GM23338 (cell line): Measurements from ENCODE around the gene HELZ. TPM values are rescaled to one million over a fixed set of nuclear protein-coding genes. Genes with fewer than 3 reads are reported as not detected.

Experiments
- ATAC-seq: fragments of 200-7000 bp; cut with Tn5 transposase; 3 replicates; pipeline ENCODE4 v1.9.1; 2020
- DNase-seq: peaks from one replicate; pipeline ENCODE4 v3.0.0-alpha.2; 2015; ENCODE audit warnings: low spot score
- H2AFZ ChIP-seq: fragments of 200-600 bp; sonication (generic); 2 replicates; pipeline ENCODE4 v1.8.0; 2016; ENCODE audit warnings: antibody characterized with exemption, mild to moderate bottlenecking, moderate library complexity
- H3F3A ChIP-seq: fragments of 200-600 bp; sonication (generic); replicated peaks from 2 replicates; pipeline ENCODE4 v1.8.0; 2017; ENCODE audit warnings: antibody characterized with exemption, mixed run types, low read depth
- H3K27ac ChIP-seq: fragments of 200-600 bp; sonication (generic); 2 replicates; pipeline ENCODE4 v1.6.1; 2016; ENCODE audit warnings: low read depth
- H3K27me3 ChIP-seq: fragments of 200-600 bp; sonication (generic); 2 replicates; pipeline ENCODE4 v1.8.0; 2016; ENCODE audit warnings: mild to moderate bottlenecking, mixed run types, moderate library complexity; ENCODE audit not compliant: insufficient read depth
- H3K36me3 ChIP-seq: fragments of 200-600 bp; sonication (generic); 2 replicates; pipeline ENCODE4 v1.8.0; 2016; ENCODE audit warnings: mild to moderate bottlenecking; ENCODE audit not compliant: insufficient read depth
- H3K4me1 ChIP-seq: fragments of 200-600 bp; sonication (generic); 2 replicates; pipeline ENCODE4 v1.8.0; 2016; ENCODE audit warnings: mild to moderate bottlenecking, moderate library complexity; ENCODE audit not compliant: insufficient read depth
- H3K4me2 ChIP-seq: fragments of 200-600 bp; sonication (generic); 2 replicates; pipeline ENCODE4 v1.7.1; 2017; ENCODE audit warnings: mixed run types
- H3K4me3 ChIP-seq: fragments of 200-600 bp; sonication (generic); 2 replicates; pipeline ENCODE4 v1.6.1; 2016; ENCODE audit warnings: mixed run types
- H3K79me2 ChIP-seq: fragments of 200-600 bp; sonication (generic); replicated peaks from 2 replicates; pipeline ENCODE4 v1.8.0; 2017; ENCODE audit warnings: mild to moderate bottlenecking; ENCODE audit not compliant: insufficient read depth
- H3K9me2 ChIP-seq: fragments of 200-600 bp; sonication (generic); 2 replicates; pipeline ENCODE4 v1.8.0; 2017; ENCODE audit not compliant: insufficient read depth
- H4K20me1 ChIP-seq: fragments of 200-600 bp; sonication (generic); replicated peaks from 2 replicates; pipeline ENCODE4 v1.8.0; 2017; ENCODE audit warnings: mild to moderate bottlenecking; ENCODE audit not compliant: insufficient read depth
- H3K27ac Mint-ChIP-seq: 2 replicates; pipeline ENCODE4 v1.8.0; 2020; ENCODE audit warnings: inconsistent platforms, mild to moderate bottlenecking, moderate library complexity, mixed read lengths
- H3K27me3 Mint-ChIP-seq: 3 replicates; pipeline ENCODE4 v1.8.0; 2022; ENCODE audit warnings: low read depth, mild to moderate bottlenecking, moderate library complexity, mixed read lengths, inconsistent platforms; ENCODE audit not compliant: insufficient read depth, poor library complexity
- H3K36me3 Mint-ChIP-seq: 3 replicates; pipeline ENCODE4 v1.8.0; 2021; ENCODE audit warnings: low read depth, mild to moderate bottlenecking, inconsistent platforms, moderate library complexity, mixed read lengths
- H3K4me1 Mint-ChIP-seq: 3 replicates; pipeline ENCODE4 v1.8.0; 2020; ENCODE audit warnings: mild to moderate bottlenecking, inconsistent platforms, mixed read lengths
- H3K4me3 Mint-ChIP-seq: 3 replicates; pipeline ENCODE4 v1.8.0; 2021; ENCODE audit warnings: moderate library complexity, mild to moderate bottlenecking, inconsistent platforms, mixed read lengths
- H3K9me3 Mint-ChIP-seq: 3 replicates; pipeline ENCODE4 v1.8.0; 2020; ENCODE audit warnings: moderate library complexity, mild to moderate bottlenecking, inconsistent platforms, mixed read lengths
- CREB1 ChIP-seq: fragments of 250-450 bp; sonication (Bioruptor Pico); IDR thresholded peaks from 2 replicates; pipeline ENCODE4 v1.5.0; 2020; ENCODE audit warnings: low read depth, mild to moderate bottlenecking, moderate library complexity
- CTCF ChIP-seq, 2 experiments: fragments of 200-600 bp in 1 of 2; sonication (generic) in 1 of 2; conservative IDR thresholded peaks; 2 replicates each; pipeline versions ENCODE4 v1.5.1 to v1.6.1; 2016 to 2017; ENCODE audit warnings: antibody characterized with exemption in 2 of 2, low read depth in 2 of 2, mild to moderate bottlenecking in 2 of 2, moderate library complexity in 1 of 2
- ETS1 ChIP-seq: IDR thresholded peaks from 2 replicates; pipeline ENCODE4 v1.6.1; 2016; ENCODE audit warnings: antibody characterized with exemption
- EZH2 ChIP-seq: fragments of 200-600 bp; sonication (generic); IDR thresholded peaks from one replicate; pipeline ENCODE4 v1.8.0; 2017; ENCODE audit warnings: antibody characterized with exemption, mild to moderate bottlenecking, low read depth; ENCODE audit not compliant: unreplicated experiment
- EZH2phosphoT487 ChIP-seq: fragments of 200-600 bp; sonication (generic); IDR thresholded peaks from one replicate; pipeline ENCODE4 v1.8.1; 2018; ENCODE audit warnings: antibody characterized with exemption; ENCODE audit not compliant: unreplicated experiment
- JUNB ChIP-seq: IDR thresholded peaks from one replicate; pipeline ENCODE4 v1.6.1; 2016; ENCODE audit warnings: antibody characterized with exemption; ENCODE audit not compliant: unreplicated experiment
- REST ChIP-seq: IDR thresholded peaks from one replicate; pipeline ENCODE4 v1.6.1; 2018; ENCODE audit warnings: antibody characterized with exemption; ENCODE audit not compliant: unreplicated experiment
- STAT1 ChIP-seq: IDR thresholded peaks from one replicate; pipeline ENCODE4 v1.6.1; 2016; ENCODE audit warnings: antibody characterized with exemption; ENCODE audit not compliant: unreplicated experiment
- ZNF114 ChIP-seq: fragments of 250-450 bp; sonication (Bioruptor Pico); IDR thresholded peaks from 2 replicates; pipeline ENCODE4 v1.5.0; 2020; ENCODE audit warnings: mild to moderate bottlenecking, moderate library complexity
- polyA plus RNA-seq: library from polyadenylated mRNA; unstranded; fragments of >200 nt; fragmentation: Nextera tagmentation; extraction: Ambion mirVana; gene quantifications from 2 replicates; pipeline ENCODE4 v1.2.1, GENCODE V29; 2016
- total RNA-seq: library from RNA; depleted of rRNA; stranded (reverse); fragments of >200 nt; shearing (Covaris generic); gene quantifications from 2 replicates; pipeline ENCODE4 v1.2.3, GENCODE V29; 2014
- TF ChIP-seq, protein P1 (sequence below): fragments of 250-450 bp; sonication (Bioruptor Pico); IDR thresholded peaks from 2 replicates; pipeline ENCODE4 v1.5.0; 2020; ENCODE audit warnings: mild to moderate bottlenecking, moderate library complexity

HELZ gene
- total and polyA plus RNA-seq, 2 experiments from 2014 or later = 38.9 to 62.0 TPM

- TF ChIP-seq ETS1 (no peak), CREB1 (CRISPR knock-in tag) (no peak), ZNF114 (no peak), REST (no peak), EZH2 (no peak), STAT1 (no peak), JUNB (no peak), EZH2phosphoT487 (no peak)
Observed at GRCh38 chr17:67063141-67063540, 181.9 kb downstream of the HELZ start (continued).

GRCh38 chr17:67059372-67059771 lies 185.6 kb downstream of the HELZ start:
- H3K36me3 Mint-ChIP-seq = no peaks in the 10 kb centered on the region
- H3K9me3 Mint-ChIP-seq = peaks cover 9% of the 10 kb centered on the region
- ATAC-seq (no peak), DNase-seq (no peak)
- Histone ChIP-seq H3K79me2 (no peaks in the 10 kb centered on the region), H4K20me1 (no peaks in the 10 kb centered on the region), H3F3A (no peaks in the 10 kb centered on the region), H3K9me2 (no peaks in the 10 kb centered on the region), H2AFZ (no peak overlapping the region), H3K4me1 (no peaks in the 10 kb centered on the region), H3K4me3 (no peak overlapping the region), H3K27ac (no peak overlapping the region), H3K27me3 (no peaks in the 10 kb centered on the region), H3K4me2 (no peak overlapping the region), H3K36me3 (no peaks in the 10 kb centered on the region)
- H3K27me3 Mint-ChIP-seq = peaks cover 2% of the 10 kb centered on the region
- no peaks in the 10 kb centered on the region for H3K4me1 Mint-ChIP-seq
- no peak overlapping the region for H3K4me3 Mint-ChIP-seq
- H3K27ac Mint-ChIP-seq = no peak overlapping the region
- TF ChIP-seq CTCF (conservative IDR thresholded peaks at IDR 0.05; ENCODE audit: low read depth in 2 of 2) (no peak), EZH2phosphoT487 (no peak), ETS1 (no peak), JUNB (no peak), ZNF114 (no peak), CREB1 (CRISPR knock-in tag) (no peak)
- TF ChIP-seq, protein P1, sequence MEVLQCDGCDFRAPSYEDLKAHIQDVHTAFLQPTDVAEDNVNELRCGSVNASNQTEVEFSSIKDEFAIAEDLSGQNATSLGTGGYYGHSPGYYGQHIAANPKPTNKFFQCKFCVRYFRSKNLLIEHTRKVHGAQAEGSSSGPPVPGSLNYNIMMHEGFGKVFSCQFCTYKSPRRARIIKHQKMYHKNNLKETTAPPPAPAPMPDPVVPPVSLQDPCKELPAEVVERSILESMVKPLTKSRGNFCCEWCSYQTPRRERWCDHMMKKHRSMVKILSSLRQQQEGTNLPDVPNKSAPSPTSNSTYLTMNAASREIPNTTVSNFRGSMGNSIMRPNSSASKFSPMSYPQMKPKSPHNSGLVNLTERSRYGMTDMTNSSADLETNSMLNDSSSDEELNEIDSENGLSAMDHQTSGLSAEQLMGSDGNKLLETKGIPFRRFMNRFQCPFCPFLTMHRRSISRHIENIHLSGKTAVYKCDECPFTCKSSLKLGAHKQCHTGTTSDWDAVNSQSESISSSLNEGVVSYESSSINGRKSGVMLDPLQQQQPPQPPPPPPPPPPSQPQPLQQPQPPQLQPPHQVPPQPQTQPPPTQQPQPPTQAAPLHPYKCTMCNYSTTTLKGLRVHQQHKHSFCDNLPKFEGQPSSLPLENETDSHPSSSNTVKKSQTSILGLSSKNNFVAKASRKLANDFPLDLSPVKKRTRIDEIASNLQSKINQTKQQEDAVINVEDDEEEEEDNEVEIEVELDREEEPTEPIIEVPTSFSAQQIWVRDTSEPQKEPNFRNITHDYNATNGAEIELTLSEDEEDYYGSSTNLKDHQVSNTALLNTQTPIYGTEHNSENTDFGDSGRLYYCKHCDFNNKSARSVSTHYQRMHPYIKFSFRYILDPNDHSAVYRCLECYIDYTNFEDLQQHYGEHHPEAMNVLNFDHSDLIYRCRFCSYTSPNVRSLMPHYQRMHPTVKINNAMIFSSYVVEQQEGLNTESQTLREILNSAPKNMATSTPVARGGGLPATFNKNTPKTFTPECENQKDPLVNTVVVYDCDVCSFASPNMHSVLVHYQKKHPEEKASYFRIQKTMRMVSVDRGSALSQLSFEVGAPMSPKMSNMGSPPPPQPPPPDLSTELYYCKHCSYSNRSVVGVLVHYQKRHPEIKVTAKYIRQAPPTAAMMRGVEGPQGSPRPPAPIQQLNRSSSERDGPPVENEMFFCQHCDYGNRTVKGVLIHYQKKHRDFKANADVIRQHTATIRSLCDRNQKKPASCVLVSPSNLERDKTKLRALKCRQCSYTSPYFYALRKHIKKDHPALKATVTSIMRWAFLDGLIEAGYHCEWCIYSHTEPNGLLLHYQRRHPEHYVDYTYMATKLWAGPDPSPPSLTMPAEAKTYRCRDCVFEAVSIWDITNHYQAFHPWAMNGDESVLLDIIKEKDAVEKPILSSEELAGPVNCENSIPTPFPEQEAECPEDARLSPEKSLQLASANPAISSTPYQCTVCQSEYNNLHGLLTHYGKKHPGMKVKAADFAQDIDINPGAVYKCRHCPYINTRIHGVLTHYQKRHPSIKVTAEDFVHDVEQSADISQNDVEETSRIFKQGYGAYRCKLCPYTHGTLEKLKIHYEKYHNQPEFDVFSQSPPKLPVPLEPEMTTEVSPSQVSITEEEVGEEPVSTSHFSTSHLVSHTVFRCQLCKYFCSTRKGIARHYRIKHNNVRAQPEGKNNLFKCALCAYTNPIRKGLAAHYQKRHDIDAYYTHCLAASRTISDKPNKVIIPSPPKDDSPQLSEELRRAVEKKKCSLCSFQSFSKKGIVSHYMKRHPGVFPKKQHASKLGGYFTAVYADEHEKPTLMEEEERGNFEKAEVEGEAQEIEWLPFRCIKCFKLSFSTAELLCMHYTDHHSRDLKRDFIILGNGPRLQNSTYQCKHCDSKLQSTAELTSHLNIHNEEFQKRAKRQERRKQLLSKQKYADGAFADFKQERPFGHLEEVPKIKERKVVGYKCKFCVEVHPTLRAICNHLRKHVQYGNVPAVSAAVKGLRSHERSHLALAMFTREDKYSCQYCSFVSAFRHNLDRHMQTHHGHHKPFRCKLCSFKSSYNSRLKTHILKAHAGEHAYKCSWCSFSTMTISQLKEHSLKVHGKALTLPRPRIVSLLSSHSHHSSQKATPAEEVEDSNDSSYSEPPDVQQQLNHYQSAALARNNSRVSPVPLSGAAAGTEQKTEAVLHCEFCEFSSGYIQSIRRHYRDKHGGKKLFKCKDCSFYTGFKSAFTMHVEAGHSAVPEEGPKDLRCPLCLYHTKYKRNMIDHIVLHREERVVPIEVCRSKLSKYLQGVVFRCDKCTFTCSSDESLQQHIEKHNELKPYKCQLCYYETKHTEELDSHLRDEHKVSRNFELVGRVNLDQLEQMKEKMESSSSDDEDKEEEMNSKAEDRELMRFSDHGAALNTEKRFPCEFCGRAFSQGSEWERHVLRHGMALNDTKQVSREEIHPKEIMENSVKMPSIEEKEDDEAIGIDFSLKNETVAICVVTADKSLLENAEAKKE (CRISPR knock-in tag) = no peak
